GM12892 (cell line): ENCODE results near the gene TBATA.
"Not testable (repeated sequence)": the region's sequence is repeated elsewhere in the genome, so short reads cannot be mapped to it uniquely, and the experiment has no call there.

ENCODE experiments used
- DNase-seq: peaks from one replicate; pipeline ENCODE4 v3.0.0; 2011; ENCODE audit not compliant: insufficient read length
- FAIRE-seq: peaks from 2 replicates; lab custom pipeline; 2011; peaks lifted over from hg19 to GRCh38; lab: Jason Lieb, UNC
- POLR2A ChIP-seq: IDR thresholded peaks from 2 replicates; pipeline ENCODE4 v1.6.1; 2011; ENCODE audit warnings: low read depth, low read length, control low read depth
- POLR2AphosphoS5 ChIP-seq: IDR thresholded peaks from 2 replicates; pipeline ENCODE4 v1.6.1; 2011; ENCODE audit warnings: low read depth, low read length, control low read depth
- TAF1 ChIP-seq: IDR thresholded peaks from 2 replicates; pipeline ENCODE4 v1.6.1; 2011; ENCODE audit warnings: low read depth, mild to moderate bottlenecking, control low read depth, low read length, borderline replicate concordance

Gene TBATA

DNA sequence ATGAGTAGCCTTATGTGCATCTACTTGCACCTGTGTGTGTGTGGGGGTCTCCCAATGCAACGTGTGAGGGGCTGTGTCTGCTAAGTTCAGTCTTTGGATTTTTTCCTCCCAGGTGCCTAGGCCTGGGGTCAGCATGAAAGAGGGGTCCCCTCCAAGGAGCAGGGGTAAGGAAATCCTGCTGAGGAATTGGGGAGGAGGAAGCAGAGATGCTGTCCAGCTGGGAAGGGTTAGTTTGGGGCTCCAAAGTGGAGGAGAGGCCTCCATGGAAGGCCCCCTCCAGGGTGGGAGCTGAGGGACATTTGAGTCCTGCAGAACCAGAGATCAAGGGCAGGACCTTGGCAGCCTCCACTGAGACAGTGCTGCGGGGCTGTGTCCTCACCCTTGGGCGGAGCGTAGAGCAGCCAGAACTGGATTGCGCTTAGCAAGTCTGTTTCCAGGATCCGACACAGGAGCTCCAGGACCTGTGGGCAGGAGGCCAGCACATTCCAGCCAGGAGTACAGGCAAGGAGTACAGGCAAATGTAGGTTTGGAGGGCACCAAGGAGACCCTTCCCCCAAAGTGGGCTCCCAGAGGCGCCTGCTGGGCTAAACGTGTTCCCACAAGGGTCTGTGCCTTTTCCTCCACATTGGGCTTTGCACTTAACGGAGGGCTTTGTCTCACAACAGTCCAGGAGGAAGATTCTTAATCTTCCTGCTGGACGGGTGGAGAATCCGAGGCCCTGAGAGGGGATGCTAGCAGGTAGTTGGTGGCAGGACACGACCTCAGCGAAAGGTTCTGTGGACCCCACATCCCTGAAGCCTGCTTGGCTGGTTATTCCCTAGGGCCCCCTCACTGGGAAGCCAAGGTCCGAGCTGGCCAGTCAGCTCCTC lies 10.1 kb downstream of the TBATA start:
- TF ChIP-seq POLR2A (no peak), TAF1 (no peak), POLR2AphosphoS5 (no peak)
- DNase-seq (no peak), FAIRE-seq (no peak)

DNA sequence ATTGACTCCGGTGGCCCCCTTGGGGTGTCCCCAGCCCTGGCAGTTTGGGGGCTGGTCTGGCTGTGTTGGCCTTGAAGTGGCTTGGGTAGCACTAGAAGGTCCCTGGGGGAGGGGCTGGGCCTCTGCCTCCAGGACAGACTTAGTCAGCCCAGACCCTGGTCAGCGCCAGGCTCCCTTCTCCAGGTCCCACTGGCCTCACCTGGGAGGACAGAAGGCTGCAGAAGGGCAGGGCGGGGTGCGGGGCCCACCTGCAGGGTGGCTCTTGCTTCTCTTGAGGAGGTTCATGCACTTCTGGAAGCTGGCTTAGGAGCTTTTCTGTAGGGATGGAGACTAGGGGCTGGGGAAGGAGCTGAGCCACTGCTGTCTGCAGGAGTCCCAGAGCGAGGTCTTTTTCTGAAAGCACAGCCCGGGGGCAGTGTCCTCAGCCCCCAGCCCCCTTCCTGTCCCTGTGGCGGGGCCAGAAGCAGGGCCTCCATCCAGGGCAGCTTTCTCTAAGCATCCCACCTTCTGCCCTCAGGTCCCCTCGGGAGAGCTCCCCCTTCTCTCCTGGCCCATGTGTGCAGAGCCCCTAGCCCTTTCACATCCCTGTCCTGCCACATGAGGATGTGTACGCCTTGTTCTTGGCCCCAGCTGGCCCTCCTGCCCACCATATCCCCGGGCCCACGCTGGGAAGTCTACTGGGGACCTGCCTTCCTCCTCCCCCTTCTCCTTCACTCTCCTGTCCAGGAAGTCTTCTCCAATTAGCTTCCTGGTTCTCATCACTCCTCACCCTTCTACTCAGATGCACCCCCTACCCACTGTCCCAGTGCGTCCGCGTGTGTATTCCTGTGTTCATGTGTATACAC lies 11.0 kb downstream of the TBATA start:
- FAIRE-seq (no peak), DNase-seq (no peak)
- TF ChIP-seq POLR2A = no peak
- TF ChIP-seq TAF1 = no peak
- no peak for TF ChIP-seq POLR2AphosphoS5

DNA sequence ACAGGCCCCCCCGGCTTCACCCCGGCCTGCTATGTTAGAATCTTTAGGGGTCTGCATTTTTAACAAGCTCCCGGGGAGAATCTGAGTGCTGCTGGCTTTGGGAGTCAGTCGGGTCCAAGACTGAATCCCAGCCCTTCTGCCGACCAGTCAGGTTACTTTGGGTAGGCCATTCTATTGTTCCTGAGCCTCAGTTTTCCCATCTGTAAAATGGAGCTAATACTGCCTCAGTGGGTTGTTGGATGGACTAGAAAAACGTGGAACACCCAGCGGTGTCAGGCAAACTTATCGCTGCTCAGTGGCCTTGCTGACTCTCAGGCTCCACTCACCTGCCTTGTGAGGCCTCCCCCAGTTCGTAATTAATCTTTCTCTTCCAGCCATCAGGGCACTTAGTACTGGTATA lies 11.7 kb downstream of the TBATA start:
- TF ChIP-seq POLR2A (no peak), POLR2AphosphoS5 (no peak), TAF1 (no peak)
- no peak for DNase-seq

DNA sequence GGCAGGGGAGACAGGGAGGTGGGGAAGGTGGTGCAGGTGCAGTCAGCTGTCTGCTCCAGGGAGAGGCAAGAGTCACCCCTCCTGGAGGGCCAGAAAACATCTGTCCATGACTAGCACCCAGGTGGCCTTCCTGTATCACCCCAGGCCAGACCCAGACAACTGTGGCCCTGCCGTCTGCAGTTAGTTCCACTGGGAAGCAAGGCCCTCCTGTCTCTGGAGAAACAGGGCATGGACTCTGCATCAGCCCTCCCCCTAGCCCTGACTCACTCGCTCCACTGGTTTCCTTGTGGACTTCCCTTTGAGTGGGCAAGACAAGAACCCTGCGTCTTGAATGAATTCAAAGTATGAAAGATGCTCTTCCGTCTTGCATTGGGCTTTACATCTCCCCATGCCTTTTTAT lies 12.6 kb downstream of the TBATA start:
- TF ChIP-seq TAF1 (no peak), POLR2AphosphoS5 (no peak), POLR2A (no peak)
- DNase-seq (no peak), FAIRE-seq (no peak)

More for the DNA sequence above, 11.7 kb downstream of the TBATA start:
- no peak for FAIRE-seq

DNA sequence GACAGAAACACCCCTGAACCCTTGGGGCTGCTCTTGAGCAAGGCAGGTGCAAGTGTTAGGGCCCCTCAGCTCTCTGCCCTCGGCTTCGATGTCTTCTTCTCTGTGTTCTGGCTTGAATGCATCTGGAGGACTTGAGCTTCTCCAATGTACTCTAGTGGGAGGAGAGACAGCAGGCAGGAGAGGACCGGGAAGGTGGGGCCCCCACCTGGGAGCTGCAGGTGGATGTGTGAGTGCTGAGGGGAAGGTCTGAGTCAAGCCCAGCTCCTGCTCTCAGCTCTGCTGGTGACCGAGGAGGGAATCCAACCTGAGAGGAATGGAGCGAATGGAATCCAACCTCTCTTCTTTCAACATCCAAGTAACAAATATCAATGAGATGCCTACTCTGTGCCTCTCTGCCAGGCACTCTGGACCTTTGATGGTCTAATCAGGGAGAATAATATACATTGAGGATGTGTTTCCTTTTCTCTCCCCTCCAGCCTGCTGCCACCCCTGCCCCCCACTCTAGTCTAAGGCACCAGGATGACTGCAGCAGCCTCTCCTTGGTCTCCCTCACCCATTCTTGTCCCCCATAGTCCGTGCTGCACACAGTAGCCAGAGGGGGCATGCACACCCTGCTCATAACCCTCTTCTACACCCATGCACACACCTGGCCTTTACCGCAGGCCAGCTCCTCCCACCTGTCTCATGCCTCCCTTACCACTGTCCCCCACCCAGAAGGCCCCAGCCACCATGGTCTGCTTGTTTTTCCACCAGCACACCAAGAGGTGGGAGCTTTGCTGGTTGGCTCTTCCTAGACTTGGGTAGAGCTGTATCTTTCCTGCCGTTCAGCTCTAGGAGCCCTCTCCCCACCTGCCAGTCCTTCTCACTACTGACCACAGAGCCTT lies 13.6 kb downstream of the TBATA start:
- FAIRE-seq = no peak
- DNase-seq = no peak
- TF ChIP-seq POLR2A = no peak
- no peak for TF ChIP-seq POLR2AphosphoS5
- no peak for TF ChIP-seq TAF1

DNA sequence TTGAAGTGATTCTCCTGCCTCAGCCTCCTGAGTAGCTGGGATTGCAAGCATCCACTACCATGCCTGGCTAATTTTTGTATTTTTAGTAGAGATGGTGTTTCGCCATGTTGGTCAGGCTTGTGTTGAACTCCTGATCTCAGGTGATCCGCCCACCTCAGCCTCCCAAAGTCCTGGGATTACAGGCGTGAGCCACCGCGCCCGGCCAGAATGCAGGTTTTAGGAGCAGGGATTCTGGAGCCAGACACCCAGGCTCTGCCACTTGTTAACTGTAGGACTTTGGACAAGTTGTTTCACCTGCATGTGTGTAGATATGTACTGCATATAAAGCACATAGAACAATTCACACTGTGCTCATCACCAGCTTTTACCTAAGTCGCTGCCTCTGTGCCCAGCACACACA lies 14.7 kb downstream of the TBATA start:
- FAIRE-seq, DNase-seq: not testable (repeated sequence)

DNA sequence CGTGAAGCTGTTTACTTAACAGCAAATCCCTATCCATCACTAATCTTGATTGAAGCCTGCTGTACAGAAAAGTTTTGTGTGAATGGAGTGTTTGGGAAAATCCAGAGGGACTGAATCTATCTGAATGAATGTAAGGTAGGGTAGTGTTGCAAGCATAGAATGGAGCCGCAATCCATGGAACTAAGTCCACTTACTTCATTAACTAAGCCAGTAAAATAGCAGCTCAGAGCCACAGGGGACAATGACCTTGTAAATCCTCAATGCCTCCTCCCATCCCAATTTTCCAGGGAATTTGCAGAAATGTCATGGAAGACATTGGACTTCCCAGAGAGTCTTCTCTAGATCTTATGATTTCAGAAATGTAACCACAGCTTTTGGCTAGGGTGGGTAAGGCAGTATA lies 15.2 kb downstream of the TBATA start:
- FAIRE-seq (no peak), DNase-seq (no peak)

DNA sequence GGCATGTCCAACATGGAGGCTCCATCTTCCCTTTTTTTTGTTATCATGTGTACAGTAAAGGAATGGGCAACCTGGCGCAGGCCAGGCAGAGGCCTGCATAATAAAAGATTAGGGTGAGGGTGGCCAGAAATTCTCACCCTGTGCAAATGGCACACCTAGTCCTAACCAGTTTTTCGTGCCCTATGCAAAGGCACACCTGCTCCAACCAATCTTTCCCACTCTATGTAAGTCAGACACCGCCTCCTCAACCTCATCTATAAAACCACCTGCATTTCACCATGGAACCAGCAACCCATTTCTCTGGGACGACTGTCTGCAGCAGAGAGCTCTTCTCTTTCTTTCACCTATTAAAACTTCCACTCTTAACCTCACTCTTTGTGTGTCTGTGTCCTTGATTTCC lies 16.1 kb downstream of the TBATA start:
- no peak for FAIRE-seq
- no peak for TF ChIP-seq POLR2A
- no peak for TF ChIP-seq TAF1
- TF ChIP-seq POLR2AphosphoS5 = no peak
- no peak for DNase-seq

More for the DNA sequence above, 15.2 kb downstream of the TBATA start:
- no peak for TF ChIP-seq POLR2A
- TF ChIP-seq TAF1 = no peak
- TF ChIP-seq POLR2AphosphoS5 = no peak

DNA sequence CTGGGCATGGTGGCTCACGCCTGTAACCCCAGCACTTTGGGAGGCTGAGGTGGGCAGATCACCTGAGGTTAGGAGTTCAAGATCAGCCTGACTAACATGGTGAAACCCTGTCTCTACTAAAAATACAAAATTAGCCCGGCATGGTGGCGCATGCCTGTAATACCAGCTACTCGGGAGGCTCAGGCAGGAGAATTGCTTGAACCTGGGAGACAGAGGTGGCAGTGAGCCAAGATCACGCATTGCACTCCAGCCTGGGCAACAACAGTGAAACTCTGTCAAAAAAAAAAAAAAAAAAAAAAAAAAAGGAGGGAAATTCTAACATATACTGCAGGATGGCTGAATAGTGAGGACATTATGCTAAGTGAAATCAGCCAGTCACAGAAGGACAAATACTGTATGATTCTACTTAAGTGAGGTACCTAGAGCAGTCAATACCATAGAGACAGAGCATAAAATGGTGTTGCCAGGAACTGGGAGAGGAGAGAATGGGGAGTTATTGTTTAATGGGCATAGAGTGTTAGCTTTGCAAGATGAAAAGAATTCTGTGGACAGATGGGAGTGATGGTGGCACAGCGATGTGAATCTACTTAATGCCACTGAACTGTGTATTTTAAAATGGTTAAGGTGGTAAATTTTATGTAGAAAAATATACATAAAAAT lies 17.0 kb downstream of the TBATA start:
- not testable (repeated sequence) for DNase-seq, FAIRE-seq

DNA sequence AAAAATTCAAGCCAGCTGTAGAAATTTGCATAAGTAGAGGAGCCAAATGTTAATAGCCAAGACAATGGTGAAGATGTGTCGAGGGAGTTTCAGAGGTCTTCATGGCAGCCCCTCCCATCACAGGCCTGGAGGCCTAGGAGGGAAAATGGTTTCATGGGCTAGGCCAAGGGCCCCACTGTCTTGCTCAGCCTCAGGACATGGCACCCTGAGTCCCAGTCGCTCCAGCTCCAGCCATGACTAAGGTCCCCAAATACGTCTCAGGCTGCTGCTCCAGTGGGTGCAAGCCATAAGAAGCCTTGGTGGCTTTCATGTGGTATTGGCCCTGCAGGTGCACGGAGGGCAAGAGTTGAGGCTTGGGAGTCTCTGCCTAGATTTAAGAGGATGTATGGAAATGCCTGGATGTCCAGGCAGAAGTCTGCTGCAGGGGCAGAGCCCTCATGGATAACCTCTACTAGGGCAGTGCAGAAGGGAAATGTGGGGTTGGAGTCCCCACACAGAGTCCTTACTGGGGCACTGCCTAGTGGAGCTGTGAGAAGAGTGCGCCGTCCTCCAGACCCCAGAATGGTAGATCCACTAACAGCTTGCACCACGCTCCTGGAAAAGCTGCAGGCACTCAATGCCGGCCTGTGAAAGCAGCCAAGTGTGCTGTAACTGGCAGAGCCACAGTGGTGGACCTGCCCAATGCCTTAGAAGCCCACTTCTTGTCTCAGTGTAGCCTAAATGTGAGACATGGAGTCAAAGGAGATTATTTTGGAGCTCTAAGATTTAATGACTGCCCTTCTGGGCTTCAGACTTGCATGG lies 19.2 kb downstream of the TBATA start:
- TF ChIP-seq POLR2A (no peak), TAF1 (no peak), POLR2AphosphoS5 (no peak)
- no peak for DNase-seq
- FAIRE-seq = no peak
